OCI-LY7 (cell line): ENCODE measurements around the gene NFAM1. TPM values are rescaled to one million over a fixed set of nuclear protein-coding genes. Genes with fewer than 3 reads are reported as not detected.

Experiments
- BruUV-seq: library from RNA; stranded (reverse); fragments of 400-500 nt; replicated peaks from 2 replicates; lab custom pipeline; 2021; lab: Mats Ljungman, UMichigan
- CTCF ChIA-PET: fragments of 300-600 bp; sonication (Branson Sonifier 250); formaldehyde crosslinking; loops from one replicate; lab custom pipeline; 2022; ENCODE audit warnings: antibody characterized with exemption; ENCODE audit not compliant: unreplicated experiment; lab: Charles Lee
- POLR2A ChIA-PET: fragments of 300-600 bp; sonication (Branson Sonifier 250); formaldehyde crosslinking; loops from one replicate; lab custom pipeline; 2022; ENCODE audit warnings: antibody characterized with exemption; lab: Charles Lee
- DNase-seq: peaks from one replicate; pipeline ENCODE4 v3.0.0-alpha.2; 2015; ENCODE audit warnings: low spot score
- H2AFZ ChIP-seq: fragments of 200-600 bp; sonication (generic), shearing (Covaris generic); 2 replicates; pipeline ENCODE4 v1.6.1; 2014; ENCODE audit warnings: mild to moderate bottlenecking, antibody characterized with exemption, low read length, moderate library complexity
- H3K27ac ChIP-seq: fragments of 200-600 bp; sonication (generic); 2 replicates; pipeline ENCODE4 v1.5.1; 2014; ENCODE audit warnings: mixed run types, low read depth, mild to moderate bottlenecking, moderate library complexity, low read length, inconsistent platforms; ENCODE audit not compliant: poor library complexity, severe bottlenecking
- H3K36me3 ChIP-seq: fragments of 200-600 bp; sonication (generic); 2 replicates; pipeline ENCODE4 v1.6.1; 2014; ENCODE audit warnings: mild to moderate bottlenecking, antibody characterized with exemption, low read length, moderate library complexity, mixed read lengths; ENCODE audit not compliant: insufficient read depth
- H3K4me1 ChIP-seq: fragments of 200-600 bp; sonication (generic); 2 replicates; pipeline ENCODE4 v1.5.1; 2014; ENCODE audit warnings: mild to moderate bottlenecking, low read length; ENCODE audit not compliant: insufficient read depth, poor library complexity, severe bottlenecking
- H3K4me2 ChIP-seq: fragments of 200-600 bp; sonication (generic); 2 replicates; pipeline ENCODE4 v1.6.1; 2014; ENCODE audit warnings: mild to moderate bottlenecking, low read length
- H3K4me3 ChIP-seq: fragments of 200-600 bp; sonication (generic); 2 replicates; pipeline ENCODE4 v1.5.1; 2014; ENCODE audit warnings: mild to moderate bottlenecking, low read depth, low read length; ENCODE audit not compliant: poor library complexity, severe bottlenecking
- H3K79me2 ChIP-seq: fragments of 200-600 bp; sonication (generic); 2 replicates; pipeline ENCODE4 v1.6.1; 2016; ENCODE audit warnings: low read depth, mild to moderate bottlenecking, low read length, moderate library complexity, mixed read lengths; ENCODE audit not compliant: insufficient read depth
- H3K9me2 ChIP-seq: fragments of 200-600 bp; sonication (generic); 2 replicates; pipeline ENCODE4 v1.6.1; 2016; ENCODE audit warnings: mild to moderate bottlenecking, low read length, mixed read lengths; ENCODE audit not compliant: insufficient read depth
- H3K9me3 ChIP-seq: fragments of 200-600 bp; sonication (generic); 2 replicates; pipeline ENCODE4 v1.6.1; 2014; ENCODE audit warnings: mild to moderate bottlenecking, mixed run types, low read length, mixed read lengths
- H4K20me1 ChIP-seq: fragments of 200-600 bp; sonication (generic); 2 replicates; pipeline ENCODE4 v1.6.1; 2014; ENCODE audit warnings: mild to moderate bottlenecking, antibody characterized with exemption, low read length, moderate library complexity, mixed read lengths; ENCODE audit not compliant: insufficient read depth
- CTCF ChIP-seq: fragments of 200-600 bp; sonication (generic); conservative IDR thresholded peaks from 2 replicates; pipeline ENCODE4 v1.5.1; 2014; ENCODE audit warnings: mild to moderate bottlenecking, antibody characterized with exemption, low read length, moderate library complexity, mixed read lengths
- EZH2phosphoT487 ChIP-seq: fragments of 200-600 bp; sonication (generic); IDR thresholded peaks from 2 replicates; pipeline ENCODE4 v1.6.1; 2018; ENCODE audit warnings: low read depth, borderline replicate concordance, mild to moderate bottlenecking, mixed run types, antibody characterized with exemption, low read length, moderate library complexity, mixed read lengths
- intact Hi-C: fragments of 100-400 bp; cut with micrococcal nuclease; formaldehyde crosslinking; loops from one replicate; pipeline ENCODE4 v1.10.0; 2022; ENCODE audit not compliant: unreplicated experiment
- total RNA-seq, 2 experiments: library from RNA; depleted of rRNA in 1 of 2; stranded (reverse); fragments of >200 nt in 1 of 2; shearing (Covaris generic) in 1 of 2; gene quantifications; 2 replicates each; pipeline ENCODE4 v1.2.3, GENCODE V29; 2014 to 2022

The NFAM1 gene
- total RNA-seq, 2 experiments from 2014 or later, result 0.16 to 0.88 TPM

GRCh38 chr22:42385696-42386095 is 46.5 kb downstream of the NFAM1 start:
- DNase-seq, result no peak
- Histone ChIP-seq H3K36me3 (no peaks in the 10 kb centered on the region), H4K20me1 (no peaks in the 10 kb centered on the region), H2AFZ (no peak overlapping the region), H3K9me3 (no peaks in the 10 kb centered on the region), H3K4me1 (no peaks in the 10 kb centered on the region), H3K79me2 (no peaks in the 10 kb centered on the region), H3K4me3 (no peak overlapping the region), H3K9me2 (no peaks in the 10 kb centered on the region), H3K4me2 (no peak overlapping the region), H3K27ac (no peak overlapping the region)
- TF ChIP-seq CTCF, result no peak
- no peak for TF ChIP-seq EZH2phosphoT487
- CTCF ChIA-PET, result interaction anchor here (0.6 kb wide), 1 partner anchor 21 kb away, joined by 3 read pairs; no protein-coding TSS in a partner anchor
- BruUV-seq, result no TSS peak
- intact Hi-C loops, result no loop called here
- POLR2A ChIA-PET, result interaction anchor here (0.5 to 0.8 kb wide), 2 partner anchors 8 to 29 kb away, joined by 3 read pairs; no protein-coding TSS in a partner anchor

- DNase-seq, result no peak
- H3K4me1 ChIP-seq, result no peaks in the 10 kb centered on the region
- H3K4me2 ChIP-seq, result no peak overlapping the region
- no peak overlapping the region for H3K27ac ChIP-seq
- TF ChIP-seq EZH2phosphoT487 (no peak), CTCF (no peak)
- H3K9me3 ChIP-seq, result no peaks in the 10 kb centered on the region
- no peak overlapping the region for H3K4me3 ChIP-seq
- no peaks in the 10 kb centered on the region for H3K9me2 ChIP-seq
- no peaks in the 10 kb centered on the region for H3K79me2 ChIP-seq
- no peaks in the 10 kb centered on the region for H4K20me1 ChIP-seq
- H2AFZ ChIP-seq, result no peak overlapping the region
- no TSS peak for BruUV-seq
- no peaks in the 10 kb centered on the region for H3K36me3 ChIP-seq
- ChIA-PET CTCF (no interaction called here), POLR2A (no interaction called here)
- intact Hi-C loops, result no loop called here
These were observed 47.7 kb downstream of the NFAM1 start for GRCh38 chr22:42384506-42384905.

- no peak overlapping the region for H3K4me2 ChIP-seq
These were observed 48.3 kb downstream of the NFAM1 start for GRCh38 chr22:42383851-42384417.

More at GRCh38 chr22:42383851-42384417, 48.3 kb downstream of the NFAM1 start:
- H3K9me3 ChIP-seq, result no peaks in the 10 kb centered on the region
- no peaks in the 10 kb centered on the region for H3K9me2 ChIP-seq
- intact Hi-C loops, result no loop called here
- no peaks in the 10 kb centered on the region for H4K20me1 ChIP-seq
- no peaks in the 10 kb centered on the region for H3K36me3 ChIP-seq
- ChIA-PET POLR2A (no interaction called here), CTCF (no interaction called here)
- no peak overlapping the region for H3K27ac ChIP-seq
- H3K4me3 ChIP-seq, result no peak overlapping the region
- H3K4me1 ChIP-seq, result no peaks in the 10 kb centered on the region
- no peak for DNase-seq
- no peaks in the 10 kb centered on the region for H3K79me2 ChIP-seq
- no TSS peak for BruUV-seq
- no peak overlapping the region for H2AFZ ChIP-seq
- TF ChIP-seq CTCF (no peak), EZH2phosphoT487 (no peak)
